Measurements from ENCODE around the gene ADH1C. TPM values are rescaled to one million over a fixed set of nuclear protein-coding genes. Genes with fewer than 3 reads are reported as not detected.
"Not testable (repeated sequence)": the region's sequence is repeated elsewhere in the genome, so short reads cannot be mapped to it uniquely, and the experiment has no call there.

The ADH1C gene
- total RNA-seq, 1 donor from 2014 or later = not detected

GRCh38 chr4:99329876-99330275, 22.7 kb downstream of the ADH1C start:
- Mint-ChIP-seq H3K36me3 (ENCODE audit: low read depth) (peaks cover 7% of the 10 kb centered on the region), H3K4me1 (ENCODE audit: low read depth) (peaks cover 8% of the 10 kb centered on the region)

GRCh38 chr4:99324979-99325378, 27.6 kb downstream of the ADH1C start:
- no peak for TF ChIP-seq CTCF (IDR thresholded peaks at IDR 0.05)
- Mint-ChIP-seq H3K27me3 (ENCODE audit: low read depth) (no peaks in the 10 kb centered on the region), H3K4me1 (ENCODE audit: low read depth) (peaks cover 19% of the 10 kb centered on the region), H3K4me3 (ENCODE audit: unreplicated experiment) (no peak overlapping the region), H3K9me3 (ENCODE audit: low read depth) (peaks cover 17% of the 10 kb centered on the region), H3K27ac (ENCODE audit: unreplicated experiment) (peak overlapping the region; percentile 33), H3K36me3 (ENCODE audit: low read depth) (peaks cover 7% of the 10 kb centered on the region)
- no peak for DNase-seq (ENCODE audit: low spot score)

More at GRCh38 chr4:99329876-99330275, 22.7 kb downstream of the ADH1C start:
- H3K4me3 Mint-ChIP-seq (ENCODE audit: unreplicated experiment) = no peak overlapping the region
- peaks cover 13% of the 10 kb centered on the region for H3K9me3 Mint-ChIP-seq (ENCODE audit: low read depth)
- no peak overlapping the region for H3K27ac Mint-ChIP-seq (ENCODE audit: unreplicated experiment)
- no peak for TF ChIP-seq CTCF (IDR thresholded peaks at IDR 0.05)
- no peaks in the 10 kb centered on the region for H3K27me3 Mint-ChIP-seq (ENCODE audit: low read depth)
- no peak for DNase-seq (ENCODE audit: low spot score)

GRCh38 chr4:99324361-99324760, 28.2 kb downstream of the ADH1C start:
- TF ChIP-seq CTCF (IDR thresholded peaks at IDR 0.05) = no peak
- Mint-ChIP-seq H3K4me1 (ENCODE audit: low read depth) (peaks cover 19% of the 10 kb centered on the region), H3K36me3 (ENCODE audit: low read depth) (peaks cover 7% of the 10 kb centered on the region), H3K27me3 (ENCODE audit: low read depth) (no peaks in the 10 kb centered on the region), H3K4me3 (ENCODE audit: unreplicated experiment) (no peak overlapping the region), H3K9me3 (ENCODE audit: low read depth) (peaks cover 17% of the 10 kb centered on the region), H3K27ac (ENCODE audit: unreplicated experiment) (no peak overlapping the region)
- DNase-seq (ENCODE audit: low spot score) = no peak

GRCh38 chr4:99323756-99324155, 28.8 kb downstream of the ADH1C start:
- TF ChIP-seq CTCF (IDR thresholded peaks at IDR 0.05) = no peak
- no peak for DNase-seq (ENCODE audit: low spot score)
- H3K4me3 Mint-ChIP-seq (ENCODE audit: unreplicated experiment) = no peak overlapping the region
- H3K9me3 Mint-ChIP-seq (ENCODE audit: low read depth) = peaks cover 17% of the 10 kb centered on the region
- no peaks in the 10 kb centered on the region for H3K27me3 Mint-ChIP-seq (ENCODE audit: low read depth)
- peaks cover 7% of the 10 kb centered on the region for H3K36me3 Mint-ChIP-seq (ENCODE audit: low read depth)
- peaks cover 19% of the 10 kb centered on the region for H3K4me1 Mint-ChIP-seq (ENCODE audit: low read depth)
- H3K27ac Mint-ChIP-seq (ENCODE audit: unreplicated experiment) = no peak overlapping the region

GRCh38 chr4:99321241-99322191, 31.0 kb downstream of the ADH1C start, which contains the start of gene ADH1B:
ADH1B (minus strand) TSS chr4:99321401; CDS start chr4:99321331, 70 bp downstream.
- no peaks in the 10 kb centered on the region for H3K27me3 Mint-ChIP-seq (ENCODE audit: low read depth)
- TF ChIP-seq CTCF (IDR thresholded peaks at IDR 0.05) = no peak
- H3K36me3 Mint-ChIP-seq (ENCODE audit: low read depth) = peaks cover 5% of the 10 kb centered on the region
- no peak for DNase-seq (ENCODE audit: low spot score)
- no peak within 1 kb of the TSS for H3K27ac Mint-ChIP-seq (ENCODE audit: unreplicated experiment)
- H3K4me3 Mint-ChIP-seq (ENCODE audit: unreplicated experiment) = no peak within 1 kb of the TSS
- peaks cover 12% of the 10 kb centered on the region for H3K9me3 Mint-ChIP-seq (ENCODE audit: low read depth)
- H3K4me1 Mint-ChIP-seq (ENCODE audit: low read depth) = peaks cover 22% of the 10 kb centered on the region

- H3K4me3 Mint-ChIP-seq (ENCODE audit: unreplicated experiment); H3K27me3 Mint-ChIP-seq (ENCODE audit: low read depth); H3K36me3 Mint-ChIP-seq (ENCODE audit: low read depth); H3K9me3 Mint-ChIP-seq (ENCODE audit: low read depth); H3K27ac Mint-ChIP-seq (ENCODE audit: unreplicated experiment); H3K4me1 Mint-ChIP-seq (ENCODE audit: low read depth); DNase-seq (ENCODE audit: low spot score): not testable (repeated sequence)
These were observed 34.7 kb downstream of the ADH1C start for GRCh38 chr4:99317811-99318210.

All from chondrocyte (in vitro differentiated cells).